Psoas muscle (tissue), 8 donors: ENCODE results near the gene MET. TPM values are rescaled to one million over a fixed set of nuclear protein-coding genes. Genes with fewer than 3 reads are reported as not detected.
A peak's percentile ranks its signal among the peaks of the same experiment; 100 is the strongest.

Source experiments
- ATAC-seq, 4 donors: fragments of 200-7000 bp; cut with Tn5 transposase; one replicate each; pipeline ENCODE4 v1.9.1; 2020; ENCODE audit warnings: moderate library complexity in 3 of 4, mild to moderate bottlenecking in 2 of 4
- DNase-seq, 2 donors: peaks; one replicate each; pipeline ENCODE4 v3.0.0-alpha.2; 2020
- H3K27ac ChIP-seq: fragments of 200-600 bp; one replicate; pipeline ENCODE4 v1.8.0; 2022
- H3K27me3 ChIP-seq, 3 donors: fragments of 200-600 bp in 1 of 3; one replicate each; pipeline versions ENCODE4 v1.6.1 to v1.8.0; 2013 to 2022; ENCODE audit warnings: low read length in 2 of 3, mild to moderate bottlenecking in 2 of 3, moderate library complexity in 1 of 3; ENCODE audit not compliant: insufficient read depth in 3 of 3
- H3K36me3 ChIP-seq, 2 donors: fragments of 200-600 bp in 1 of 2; one replicate each; pipeline versions ENCODE4 v1.6.1 to v1.8.0; 2013 to 2022; ENCODE audit warnings: low read depth in 1 of 2, mild to moderate bottlenecking in 1 of 2, moderate library complexity in 1 of 2; ENCODE audit not compliant: insufficient read depth in 1 of 2
- H3K4me1 ChIP-seq: fragments of 200-600 bp; one replicate; pipeline ENCODE4 v1.8.0; 2022
- H3K4me3 ChIP-seq: fragments of 200-600 bp; one replicate; pipeline ENCODE4 v1.8.0; 2022; ENCODE audit warnings: mild to moderate bottlenecking
- H3K9me3 ChIP-seq: fragments of 200-600 bp; one replicate; pipeline ENCODE4 v1.8.0; 2022
- WGBS, 3 donors: extraction: QIAGEN DNeasy Blood & Tissue Kit; methylation state at CpG; one replicate each; pipeline versions ENCODE4 v1.1.6 to v1.1.7; 2013; 5-methylcytosine and 5-hydroxymethylcytosine counted together
- intact Hi-C, 2 donors: fragments of 100-400 bp; cut with DNase I; formaldehyde crosslinking; loops; one replicate each; pipeline versions ENCODE4 v1.11.0 to v1.14.2; 2022
- polyA plus RNA-seq, 3 donors: library from polyadenylated mRNA; stranded (reverse); fragments of 200-250 nt; gene quantifications; one replicate each; pipeline ENCODE4 v1.2.3, GENCODE V29; 2013
- total RNA-seq, 4 donors: library from RNA; stranded (reverse); fragmentation: NEBNext Ultra II Directional in 2 of 4; extraction: Animal tissue kit (Norgen Biotek cat#: 25700) in 2 of 4; gene quantifications; one replicate each; pipeline versions ENCODE4 v1.2.1 to v1.2.4, GENCODE V29; 2021 to 2023
- TF ChIP-seq, protein P1 (sequence below): fragments of 200-600 bp; IDR thresholded peaks from one replicate; pipeline ENCODE4 v1.8.0; 2022; ENCODE audit warnings: antibody characterized with exemption
- donor health status: healthy with polysubstance abuse.
- donor health status: DM: no; HTN: no; CAD: no; lungs with moderate emphysema.
- donor health status: Bipolar disorder and iron deficiency.
- donor health status: healthy.
- donor health status: DM: yes; HTN: yes; CAD: no.
- donor health status: DM: no; HTN: no; CAD: no.
- donor health status: DM: no; HTN: no; CAD: no.
- donor health status: DM: yes; HTN: yes; CAD: no.

The MET gene
- total and polyA plus RNA-seq, 7 donors: 5.9 to 84.1 (median 23.2) TPM

DNA sequence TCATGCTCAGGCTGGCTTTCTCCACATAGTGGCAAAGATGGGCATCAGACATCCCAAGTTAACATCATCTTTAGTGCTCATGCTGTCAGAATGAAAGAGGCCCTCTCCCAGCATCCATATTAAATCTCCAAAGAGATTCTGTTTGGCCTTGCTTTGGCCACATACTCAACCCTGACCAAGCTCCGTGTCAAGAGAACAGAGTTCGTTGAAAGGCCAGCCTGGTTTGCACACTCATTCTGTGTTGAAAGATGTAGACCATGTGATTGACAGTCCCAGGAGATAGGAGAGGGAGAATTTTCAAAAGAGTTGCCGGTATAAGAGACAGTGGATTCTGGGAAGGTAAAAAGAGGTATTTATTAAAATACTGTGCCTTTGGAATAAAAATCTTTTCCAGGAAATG lies 19.7 kb downstream of the MET start:
- Histone ChIP-seq H3K27me3 (no peaks in the 10 kb centered on the region), H3K9me3 (no peaks in the 10 kb centered on the region), H3K36me3 (peaks cover 2 to 15% of the 10 kb centered on the region in 2 donors), H3K4me1 (peaks cover 66% of the 10 kb centered on the region), H3K27ac (peak overlapping the region; percentile 56), H3K4me3 (no peak overlapping the region)
- 32 to 43% (median 42%) methylated on average over 3 of the region's 3 CpGs for WGBS, 3 donors
- ATAC-seq (peak; percentile 71 to 90 (median 84)), DNase-seq (no peak)
- TF ChIP-seq, protein P1, sequence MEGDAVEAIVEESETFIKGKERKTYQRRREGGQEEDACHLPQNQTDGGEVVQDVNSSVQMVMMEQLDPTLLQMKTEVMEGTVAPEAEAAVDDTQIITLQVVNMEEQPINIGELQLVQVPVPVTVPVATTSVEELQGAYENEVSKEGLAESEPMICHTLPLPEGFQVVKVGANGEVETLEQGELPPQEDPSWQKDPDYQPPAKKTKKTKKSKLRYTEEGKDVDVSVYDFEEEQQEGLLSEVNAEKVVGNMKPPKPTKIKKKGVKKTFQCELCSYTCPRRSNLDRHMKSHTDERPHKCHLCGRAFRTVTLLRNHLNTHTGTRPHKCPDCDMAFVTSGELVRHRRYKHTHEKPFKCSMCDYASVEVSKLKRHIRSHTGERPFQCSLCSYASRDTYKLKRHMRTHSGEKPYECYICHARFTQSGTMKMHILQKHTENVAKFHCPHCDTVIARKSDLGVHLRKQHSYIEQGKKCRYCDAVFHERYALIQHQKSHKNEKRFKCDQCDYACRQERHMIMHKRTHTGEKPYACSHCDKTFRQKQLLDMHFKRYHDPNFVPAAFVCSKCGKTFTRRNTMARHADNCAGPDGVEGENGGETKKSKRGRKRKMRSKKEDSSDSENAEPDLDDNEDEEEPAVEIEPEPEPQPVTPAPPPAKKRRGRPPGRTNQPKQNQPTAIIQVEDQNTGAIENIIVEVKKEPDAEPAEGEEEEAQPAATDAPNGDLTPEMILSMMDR: no peak
- intact Hi-C loops: no loop called here

DNA sequence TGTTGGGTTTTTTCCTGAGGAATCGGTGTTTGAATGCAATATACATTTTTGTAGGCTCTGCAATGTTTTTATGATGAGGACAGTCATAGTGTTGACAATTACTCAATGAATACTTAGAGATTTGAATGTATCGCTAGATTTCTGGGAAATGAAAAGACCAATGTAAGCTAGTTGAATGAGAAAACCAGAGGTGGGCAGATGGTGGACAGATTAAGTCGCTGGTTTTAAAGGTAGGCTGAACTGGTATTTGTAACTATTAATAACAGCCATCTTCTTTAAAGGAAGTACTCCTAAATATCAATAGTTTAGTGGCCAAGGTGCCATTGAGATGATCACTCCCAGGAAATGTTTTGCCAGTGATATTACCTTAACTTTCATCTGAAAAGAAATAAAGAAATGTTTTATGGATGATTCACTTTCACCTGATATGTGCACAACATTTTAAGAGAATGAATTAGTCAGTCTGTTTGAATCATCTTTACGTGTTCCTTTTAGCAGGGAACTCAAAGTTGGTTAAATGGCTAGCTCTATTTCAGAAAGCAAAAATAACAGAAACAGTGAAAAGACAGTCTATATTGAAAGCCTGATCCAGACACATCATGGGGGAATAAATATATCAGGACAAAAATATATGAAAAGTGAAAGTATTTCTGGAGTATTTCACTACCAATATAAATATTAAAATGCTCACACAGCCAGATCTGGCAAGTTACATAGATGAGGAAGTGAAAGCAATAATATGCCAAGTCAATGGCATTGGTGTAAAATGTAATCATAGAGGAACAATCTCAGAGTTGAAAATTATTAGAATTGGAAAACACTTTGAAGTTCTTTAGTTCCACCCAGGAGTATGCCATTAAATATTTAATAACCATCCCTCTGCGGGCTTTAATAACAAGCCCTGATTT lies 20.7 kb downstream of the MET start:
- no peak for DNase-seq
- Histone ChIP-seq H3K27me3 (no peaks in the 10 kb centered on the region), H3K4me3 (no peak overlapping the region), H3K27ac (peak overlapping the region; percentile 56), H3K9me3 (no peaks in the 10 kb centered on the region), H3K4me1 (peaks cover 70% of the 10 kb centered on the region), H3K36me3 (peaks cover 2 to 15% of the 10 kb centered on the region in 2 donors)
- intact Hi-C loops: no loop called here
- no peak for ATAC-seq
- 82 to 83% (median 83%) methylated on average over 5 of the region's 5 CpGs for WGBS, 3 donors
- TF ChIP-seq, protein P1: no peak

DNA sequence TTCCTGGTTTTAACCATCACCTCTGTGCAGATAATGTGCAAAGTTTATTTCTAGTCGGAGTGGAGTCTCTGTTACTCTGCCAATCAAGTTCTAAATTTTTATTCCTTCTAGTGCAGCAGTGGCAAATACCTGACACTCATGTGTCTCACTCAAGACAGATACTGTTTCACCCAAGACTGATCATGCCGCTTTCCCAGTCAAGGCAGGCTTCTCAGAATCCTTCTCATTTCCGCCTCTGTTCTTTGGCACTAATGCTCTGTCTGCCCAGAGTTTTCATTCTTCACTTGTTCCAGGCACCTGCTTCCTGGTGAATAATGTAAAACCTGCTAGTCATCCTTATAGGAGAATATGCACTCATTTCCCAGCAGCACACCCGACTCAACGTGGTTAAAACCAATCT lies 24.7 kb downstream of the MET start:
- no peak for DNase-seq
- H3K27me3 ChIP-seq: no peaks in the 10 kb centered on the region
- no peaks in the 10 kb centered on the region for H3K9me3 ChIP-seq
- 27 to 58% (median 39%) methylated on average over 5 of the region's 5 CpGs for whole genome bisulfite sequencing, 3 donors
- H3K36me3 ChIP-seq: peaks cover 2 to 27% of the 10 kb centered on the region in 2 donors
- H3K4me3 ChIP-seq: peak overlapping the region; percentile 16
- peak overlapping the region; percentile 85 for H3K27ac ChIP-seq
- peaks cover 75% of the 10 kb centered on the region for H3K4me1 ChIP-seq
- TF ChIP-seq, protein P1: no peak
- intact Hi-C loops: no loop called here
- peak; percentile 15 to 83 (median 72) for ATAC-seq

DNA sequence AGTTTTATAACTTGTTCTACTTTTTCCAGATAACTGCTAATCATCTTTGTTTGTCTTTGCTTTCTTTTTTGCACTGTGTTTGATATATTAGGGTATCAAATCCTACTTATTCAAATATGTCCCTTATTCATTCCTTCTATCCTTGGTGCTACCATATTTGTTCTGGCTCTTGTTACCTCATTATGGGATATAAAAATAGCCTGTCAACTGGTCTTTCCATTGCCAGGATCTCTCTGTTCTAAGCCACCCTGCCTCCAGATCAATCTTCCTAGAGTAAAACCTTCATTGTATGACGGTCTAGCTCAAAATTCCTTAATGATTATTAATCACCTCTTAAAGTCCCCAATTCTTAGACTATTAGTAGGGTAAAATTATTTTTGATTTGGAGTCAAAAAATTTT lies 25.2 kb downstream of the MET start:
- intact Hi-C loops: no loop called here
- peak overlapping the region; percentile 16 for H3K4me3 ChIP-seq
- no peak for DNase-seq
- peaks cover 2 to 27% of the 10 kb centered on the region in 2 donors for H3K36me3 ChIP-seq
- 33 to 70% (median 48%) methylated on average over 1 of the region's 1 CpG for WGBS, 3 donors
- peak in 3 of 4 donors; percentile 55 to 72 (median 61) for ATAC-seq
- H3K27ac ChIP-seq: peak overlapping the region; percentile 85
- no peaks in the 10 kb centered on the region for H3K27me3 ChIP-seq
- H3K4me1 ChIP-seq: peaks cover 75% of the 10 kb centered on the region
- TF ChIP-seq, protein P1: no peak
- H3K9me3 ChIP-seq: no peaks in the 10 kb centered on the region
